Germinal center (tissue), 1 donor: ENCODE results near the gene RPS19.

ENCODE experiments used
- DNase-seq: peaks from one replicate; pipeline ENCODE4 v3.0.0; 2012; ENCODE audit warnings: mixed read lengths, low spot score

Gene RPS19

DNA sequence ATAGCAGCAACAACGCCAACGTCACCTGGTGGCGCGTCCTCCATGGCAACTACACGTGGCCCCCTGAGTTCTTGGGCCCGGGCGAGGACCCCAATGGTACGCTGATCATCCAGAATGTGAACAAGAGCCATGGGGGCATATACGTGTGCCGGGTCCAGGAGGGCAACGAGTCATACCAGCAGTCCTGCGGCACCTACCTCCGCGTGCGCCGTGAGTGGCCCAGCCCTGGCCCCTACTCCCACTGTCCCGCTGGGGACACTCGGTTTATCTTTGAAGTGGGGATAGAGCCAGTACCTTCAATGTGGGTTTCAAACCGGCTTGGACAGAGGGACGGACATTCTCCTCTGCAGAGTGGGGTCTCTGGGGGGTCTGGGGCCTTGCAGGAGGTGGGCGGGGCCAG, 19.0 kb downstream of the RPS19 start:
- no peak for DNase-seq

DNA sequence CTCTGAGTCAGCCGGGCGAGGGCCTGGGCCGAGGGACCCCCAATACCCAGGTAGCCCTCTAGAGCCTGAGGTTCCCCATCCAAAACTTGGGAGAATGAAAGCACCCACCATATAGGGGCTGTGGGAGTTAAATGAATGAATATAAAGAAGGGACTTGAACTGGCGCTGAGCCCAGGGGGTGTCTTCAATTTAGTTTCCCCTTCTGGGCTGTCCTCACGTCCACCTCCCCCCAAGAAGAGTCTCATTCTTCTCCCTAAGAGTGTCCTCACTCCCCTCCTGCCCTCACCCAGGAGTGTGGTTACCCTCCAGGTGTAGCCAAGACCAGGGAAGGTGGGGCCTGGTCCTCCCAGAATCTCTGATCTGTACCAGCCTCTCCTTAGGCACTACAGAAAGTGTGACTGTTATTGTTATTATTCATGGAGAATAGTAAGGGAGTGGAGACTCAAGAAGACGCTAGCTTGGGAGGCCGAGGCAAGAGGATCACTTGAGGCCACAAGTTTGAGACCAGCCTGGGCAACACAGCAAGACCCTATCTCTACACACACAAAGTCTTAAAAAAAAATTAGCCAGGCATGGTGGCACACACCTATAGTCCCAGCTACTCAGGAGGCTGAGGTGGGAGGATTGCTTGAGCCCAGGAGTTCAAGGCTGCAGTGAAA, 19.7 kb downstream of the RPS19 start:
- no peak for DNase-seq

DNA sequence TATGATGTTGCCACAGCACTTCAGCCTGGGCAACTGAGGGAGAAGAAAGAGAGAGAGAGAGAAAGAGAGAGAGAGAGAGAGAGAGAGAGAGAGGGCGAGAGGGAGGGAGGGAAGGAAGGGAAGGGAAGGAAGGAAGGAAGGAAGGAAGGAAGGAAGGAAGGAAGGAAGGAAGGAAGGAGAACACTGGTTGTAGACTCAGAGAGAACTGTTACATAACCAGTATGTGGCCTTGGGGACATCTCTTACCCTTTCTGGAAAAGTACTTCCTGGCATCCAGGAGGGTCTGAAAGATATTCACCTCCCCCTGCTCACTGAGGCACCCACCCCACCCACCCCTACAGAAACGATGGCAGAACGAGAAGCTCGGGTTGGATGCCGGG, 20.3 kb downstream of the RPS19 start:
- no peak for DNase-seq

DNA sequence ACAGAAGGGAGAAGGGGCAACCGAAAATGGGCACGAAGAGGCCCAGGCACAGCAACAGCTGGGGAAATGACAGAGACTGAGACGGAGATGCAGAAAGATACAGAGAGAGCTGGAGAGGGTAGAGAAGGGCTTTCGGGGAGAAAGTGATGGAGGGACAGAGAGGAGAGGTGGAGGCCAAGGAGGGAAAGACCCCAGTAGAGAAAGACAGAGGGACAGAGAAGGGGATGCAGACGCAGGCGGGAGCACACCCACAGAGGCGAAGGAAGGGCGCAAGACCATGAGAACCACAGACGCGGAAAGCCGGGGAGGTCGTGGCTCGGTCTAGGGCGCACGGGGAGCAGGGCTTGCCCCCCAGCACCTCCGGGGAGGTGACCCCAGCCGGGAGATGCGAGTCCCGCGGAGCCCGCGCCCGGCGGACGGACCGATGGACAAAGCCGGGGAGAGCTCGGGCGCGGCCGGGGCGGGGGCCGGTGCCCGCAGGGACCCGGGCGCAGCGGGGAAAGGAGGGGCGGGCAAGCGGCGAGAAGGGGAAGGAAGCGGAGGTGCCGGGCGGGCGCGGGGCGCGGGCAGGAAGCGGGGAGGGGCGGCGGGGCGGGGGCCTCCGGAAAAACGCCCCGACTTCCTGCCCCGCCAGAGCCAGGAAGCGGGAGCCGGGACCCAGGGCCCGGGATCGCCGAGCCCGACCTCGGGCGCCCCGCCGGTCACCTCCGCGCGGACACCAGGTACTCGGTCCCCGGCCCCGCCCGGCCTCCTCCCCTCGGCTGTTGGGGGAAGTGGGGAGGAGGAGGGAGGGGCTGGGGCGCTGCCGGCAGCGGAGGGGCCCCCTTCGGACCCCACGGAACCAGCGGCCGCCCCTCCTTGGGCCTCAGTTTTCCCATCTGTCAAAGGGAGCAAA, 22.8 kb downstream of the RPS19 start, which contains the start of gene ARHGEF1:
ARHGEF1 (plus strand) TSS at position 617 of the 895 bp plus-strand sequence. CDS start 4,899 bp downstream, outside the sequence.
- DNase-seq, result peak; percentile 78

DNA sequence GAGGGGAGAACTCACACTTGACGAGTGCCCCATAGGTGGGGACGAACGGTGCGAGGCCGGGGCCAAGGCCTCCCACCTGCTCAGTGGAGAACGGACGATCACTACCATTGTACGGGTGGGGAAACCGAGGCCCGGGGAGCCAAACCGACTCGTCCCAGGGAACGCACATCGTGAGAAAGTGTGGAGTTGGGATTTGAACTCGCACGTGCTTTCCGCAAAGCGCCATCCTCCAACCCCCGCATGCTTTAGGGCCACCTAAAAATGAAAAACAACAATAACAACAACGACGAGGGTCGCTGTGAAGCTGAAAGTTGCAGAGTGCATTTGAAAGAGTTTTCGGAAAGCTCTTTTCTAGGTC, 23.4 kb downstream of the RPS19 start:
- no peak for DNase-seq

DNA sequence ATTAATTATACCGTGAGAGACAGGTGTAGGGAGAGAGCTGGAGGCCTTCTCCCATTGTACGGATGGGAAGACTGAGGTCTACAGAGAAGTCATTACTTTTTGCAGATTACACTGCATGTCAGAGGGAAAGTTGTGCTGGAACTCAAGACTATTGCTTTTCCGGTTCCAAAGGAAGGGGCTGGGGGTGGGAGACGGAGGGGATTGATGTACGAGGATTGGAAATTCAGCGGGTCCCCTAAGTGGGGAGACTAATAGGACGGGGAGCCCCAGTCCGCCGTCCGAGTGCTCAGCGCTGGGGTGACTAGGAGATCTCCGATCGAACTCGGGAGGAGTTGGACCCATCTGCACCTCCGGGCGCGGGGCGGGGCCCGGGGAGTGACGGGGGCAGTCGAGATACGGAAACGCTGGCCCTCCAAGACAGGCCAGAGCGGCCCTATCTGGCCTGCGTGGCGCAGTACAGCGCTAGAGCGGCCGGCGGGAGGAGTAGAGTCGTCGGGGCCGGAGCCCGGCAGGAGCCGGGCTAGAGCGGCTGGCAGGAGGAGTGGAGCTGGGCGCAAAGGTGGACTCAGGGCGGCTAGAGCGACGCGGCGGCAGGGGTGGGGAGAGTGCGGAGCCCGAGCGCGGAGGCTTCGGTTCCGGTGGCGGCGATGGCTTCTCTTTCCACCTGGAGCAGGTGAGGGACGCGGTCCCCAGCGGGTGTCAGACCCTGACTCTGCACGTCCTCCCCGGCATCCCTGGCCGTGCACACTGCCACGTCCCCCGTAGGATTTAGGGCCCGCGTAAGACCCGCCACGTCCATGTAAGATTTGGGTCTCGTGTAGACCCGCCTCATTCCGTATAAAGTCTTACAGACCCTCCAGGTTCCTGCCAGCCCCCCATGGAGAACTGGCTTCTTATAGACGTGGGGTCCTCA, 24.0 kb downstream of the RPS19 start:
- peak; percentile 93 for DNase-seq

DNA sequence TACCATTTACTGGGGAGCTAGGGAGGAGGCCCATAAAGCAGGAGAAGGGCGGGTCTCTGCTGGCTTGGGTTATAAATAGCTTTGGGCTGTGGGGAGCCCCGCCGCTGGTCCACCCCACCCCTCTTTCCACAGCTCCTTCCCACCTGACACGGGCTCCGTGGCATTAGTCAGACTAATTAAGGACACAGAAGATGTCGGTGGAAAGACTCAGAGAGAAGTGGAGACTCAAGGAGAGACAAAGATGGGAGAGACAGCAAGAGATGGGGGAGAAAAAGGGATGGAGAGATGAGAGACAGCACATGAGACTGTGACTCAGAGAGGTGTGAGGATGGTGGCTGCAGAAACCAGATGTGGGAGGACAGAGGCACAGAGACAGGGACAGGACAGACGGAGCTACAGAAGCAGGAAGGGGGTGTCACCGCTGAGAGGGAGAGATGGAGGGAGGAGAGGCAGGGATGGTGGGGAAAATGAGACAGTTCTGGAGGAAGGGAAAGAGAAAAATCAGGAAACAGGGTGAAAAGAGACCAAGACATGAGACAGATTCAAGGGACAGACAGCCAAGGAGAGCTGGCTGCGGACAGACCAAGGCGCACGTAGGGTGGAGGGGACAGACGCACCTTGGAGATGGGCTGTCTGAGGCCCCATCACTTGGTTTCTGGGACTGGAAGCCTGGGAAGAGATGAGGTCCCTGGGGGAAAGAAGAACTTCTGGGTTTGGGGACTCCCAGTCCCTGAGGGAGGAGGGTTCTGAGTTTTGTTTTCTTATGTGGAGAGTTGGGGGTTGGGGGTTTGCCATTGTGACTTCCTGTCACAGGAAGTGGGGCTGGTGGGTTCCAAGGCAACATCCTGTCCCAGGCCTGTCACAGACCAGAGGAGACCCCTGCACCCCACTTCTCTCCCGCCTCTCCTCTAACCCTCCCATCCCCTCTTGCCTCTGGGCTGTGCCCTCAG, 27.0 kb downstream of the RPS19 start:
- peak; percentile 56 for DNase-seq

DNA sequence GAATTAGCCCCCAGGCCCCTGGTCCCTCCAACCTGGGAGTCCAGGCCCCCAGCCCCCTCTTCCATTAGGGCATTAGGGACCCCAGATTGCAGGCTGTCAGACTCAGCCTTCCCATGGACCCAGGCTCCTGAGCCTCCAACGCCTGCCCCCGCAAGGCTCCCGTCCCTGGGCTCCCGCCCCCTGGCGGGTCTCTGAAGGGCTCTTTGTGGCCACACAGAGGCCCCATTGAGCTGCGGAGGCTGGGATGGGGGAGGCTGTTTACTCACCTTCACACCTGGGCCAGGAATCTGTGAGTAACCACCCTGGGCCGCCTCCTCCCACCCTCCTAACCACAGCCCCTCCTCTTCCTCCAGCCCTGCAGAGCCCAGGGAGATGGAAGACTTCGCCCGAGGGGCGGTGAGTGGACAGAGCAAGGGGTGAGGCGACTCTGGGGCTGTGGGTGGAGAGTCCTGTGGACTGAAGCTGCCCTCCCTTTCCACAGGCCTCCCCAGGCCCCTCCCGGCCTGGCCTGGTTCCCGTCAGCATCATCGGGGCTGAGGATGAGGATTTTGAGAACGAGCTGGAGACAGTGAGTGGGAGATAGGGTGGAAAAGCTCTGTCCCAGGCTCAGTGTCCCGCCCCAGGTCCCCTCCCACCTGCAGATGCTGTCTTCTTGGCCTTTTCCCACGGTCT, 27.8 kb downstream of the RPS19 start:
- DNase-seq, result peak; percentile 57

DNA sequence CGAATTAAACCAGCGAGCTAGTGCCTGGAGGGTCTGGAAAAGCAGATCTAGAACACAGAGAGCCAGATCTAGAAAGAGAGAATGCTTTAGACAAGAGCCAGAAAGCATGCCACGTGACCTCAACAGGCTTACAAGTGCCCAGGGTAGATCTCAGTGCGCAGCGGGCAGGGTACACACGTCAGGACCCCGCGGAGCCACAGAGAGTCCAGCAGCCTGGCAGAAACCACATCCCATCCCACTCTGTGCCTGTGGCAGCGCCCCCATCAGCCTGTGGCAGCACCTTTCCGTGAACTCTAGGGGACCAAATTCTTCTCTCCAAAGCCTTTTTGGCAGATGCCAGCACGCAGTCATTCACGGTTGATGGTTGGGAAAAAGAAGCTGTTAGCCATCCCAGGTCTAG, 28.9 kb downstream of the RPS19 start:
- DNase-seq, result no peak

DNA sequence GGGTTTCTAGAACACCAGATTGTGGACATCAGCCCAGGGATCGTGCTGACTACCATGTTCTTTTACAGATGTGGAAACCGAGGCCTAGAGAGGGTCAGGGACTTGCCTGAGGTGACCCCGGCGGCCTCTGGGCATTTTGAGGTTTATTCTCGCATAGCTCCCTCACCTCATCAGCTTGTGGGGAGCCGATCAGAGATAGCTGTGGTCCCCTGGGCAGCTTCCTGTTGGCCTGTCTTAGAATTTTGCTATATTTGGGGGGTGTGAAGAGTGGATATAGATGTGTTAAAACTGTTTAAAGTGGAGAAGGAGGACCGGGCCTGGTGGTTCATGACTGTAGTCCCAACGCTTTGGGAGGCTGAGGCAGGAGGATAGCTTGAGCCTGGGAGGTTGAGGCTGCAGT, 29.8 kb downstream of the RPS19 start:
- DNase-seq, result no peak

DNA sequence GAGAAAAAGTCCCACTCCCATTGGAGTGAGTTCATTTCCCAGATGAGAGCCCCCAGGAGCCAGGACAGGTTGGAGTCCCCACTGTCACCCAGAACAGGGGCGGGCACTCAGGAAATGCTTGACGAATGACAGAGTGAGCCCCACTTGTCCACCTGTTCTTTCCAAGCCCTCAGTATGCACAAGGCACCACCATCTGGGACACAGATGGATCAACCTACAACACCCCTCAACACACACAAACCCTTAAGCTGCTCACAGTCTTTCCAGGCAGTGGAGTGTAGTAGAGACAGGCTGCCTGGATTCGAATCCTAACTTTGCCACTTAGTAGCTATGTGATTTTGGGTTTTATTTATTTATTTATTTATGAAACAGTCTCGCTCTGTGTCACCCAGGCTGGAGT, 30.9 kb downstream of the RPS19 start:
- no peak for DNase-seq

DNA sequence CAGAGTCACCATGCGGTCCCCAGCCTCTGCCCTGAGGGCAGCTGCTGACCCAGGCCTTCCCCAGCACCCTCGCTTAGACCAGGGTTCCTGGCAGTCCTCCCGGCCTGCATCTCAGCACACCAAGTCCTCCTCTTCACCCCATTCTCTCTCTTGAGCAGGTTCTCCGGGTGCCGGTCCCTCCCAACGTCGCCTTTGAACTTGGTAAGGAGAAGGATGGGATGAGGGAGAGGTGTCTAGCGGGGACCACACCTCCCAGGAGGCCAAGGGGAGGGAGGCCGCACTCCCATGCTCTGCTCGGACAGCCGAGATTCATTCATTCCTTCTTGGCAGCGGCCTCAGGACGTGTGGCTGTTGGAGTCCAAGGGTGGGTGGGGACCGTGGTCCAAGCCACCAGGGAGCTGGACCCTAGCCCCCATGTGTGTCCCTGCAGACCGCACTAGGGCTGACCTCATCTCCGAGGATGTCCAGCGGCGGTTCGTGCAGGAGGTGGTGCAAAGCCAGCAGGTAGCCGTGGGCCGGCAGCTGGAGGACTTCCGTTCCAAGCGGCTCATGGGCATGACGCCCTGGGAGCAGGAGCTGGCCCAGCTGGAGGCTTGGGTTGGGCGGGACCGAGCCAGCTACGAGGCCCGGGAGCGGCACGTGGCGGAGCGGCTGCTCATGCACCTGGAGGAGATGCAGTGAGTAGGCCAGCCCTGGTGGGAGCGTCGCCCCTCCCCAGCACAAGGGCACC, 32.3 kb downstream of the RPS19 start:
- DNase-seq, result no peak

DNA sequence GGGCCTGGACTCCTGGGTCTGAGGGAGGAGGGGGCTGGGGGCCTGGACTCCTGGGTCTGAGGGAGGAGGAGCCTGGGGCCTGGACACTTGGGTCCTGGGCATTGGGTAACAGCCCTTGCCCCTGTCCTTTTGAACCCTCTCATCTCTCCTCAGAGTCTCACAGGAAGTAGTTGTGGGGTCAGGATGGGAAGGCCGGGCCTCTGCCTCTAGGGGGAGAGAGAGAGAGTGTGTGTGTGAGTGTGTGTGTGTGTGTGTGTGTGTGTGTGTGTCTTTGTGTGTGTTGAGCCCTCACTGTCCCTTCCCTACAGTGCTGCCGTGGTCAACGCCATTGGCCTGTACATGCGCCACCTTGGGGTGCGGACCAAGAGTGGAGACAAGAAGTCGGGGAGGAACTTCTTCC, 33.8 kb downstream of the RPS19 start:
- DNase-seq, result no peak

DNA sequence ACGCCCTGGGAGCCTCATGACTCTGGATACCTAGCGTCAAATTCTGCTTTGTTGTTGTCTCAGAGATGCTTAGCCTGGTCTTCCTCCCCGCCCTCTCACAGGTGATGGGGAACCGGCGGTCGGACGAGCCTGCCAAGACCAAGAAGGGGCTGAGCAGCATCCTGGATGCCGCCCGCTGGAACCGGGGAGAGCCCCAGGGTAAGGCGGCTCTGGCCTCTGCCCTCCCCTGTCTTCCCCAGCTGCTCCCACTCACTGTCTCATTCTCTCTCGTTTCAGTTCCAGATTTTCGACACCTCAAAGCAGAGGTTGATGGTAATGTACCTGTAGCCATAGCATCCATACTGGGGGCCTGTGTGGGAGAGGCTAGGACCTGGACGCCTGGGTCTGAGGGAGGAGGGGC, 34.3 kb downstream of the RPS19 start:
- no peak for DNase-seq

DNA sequence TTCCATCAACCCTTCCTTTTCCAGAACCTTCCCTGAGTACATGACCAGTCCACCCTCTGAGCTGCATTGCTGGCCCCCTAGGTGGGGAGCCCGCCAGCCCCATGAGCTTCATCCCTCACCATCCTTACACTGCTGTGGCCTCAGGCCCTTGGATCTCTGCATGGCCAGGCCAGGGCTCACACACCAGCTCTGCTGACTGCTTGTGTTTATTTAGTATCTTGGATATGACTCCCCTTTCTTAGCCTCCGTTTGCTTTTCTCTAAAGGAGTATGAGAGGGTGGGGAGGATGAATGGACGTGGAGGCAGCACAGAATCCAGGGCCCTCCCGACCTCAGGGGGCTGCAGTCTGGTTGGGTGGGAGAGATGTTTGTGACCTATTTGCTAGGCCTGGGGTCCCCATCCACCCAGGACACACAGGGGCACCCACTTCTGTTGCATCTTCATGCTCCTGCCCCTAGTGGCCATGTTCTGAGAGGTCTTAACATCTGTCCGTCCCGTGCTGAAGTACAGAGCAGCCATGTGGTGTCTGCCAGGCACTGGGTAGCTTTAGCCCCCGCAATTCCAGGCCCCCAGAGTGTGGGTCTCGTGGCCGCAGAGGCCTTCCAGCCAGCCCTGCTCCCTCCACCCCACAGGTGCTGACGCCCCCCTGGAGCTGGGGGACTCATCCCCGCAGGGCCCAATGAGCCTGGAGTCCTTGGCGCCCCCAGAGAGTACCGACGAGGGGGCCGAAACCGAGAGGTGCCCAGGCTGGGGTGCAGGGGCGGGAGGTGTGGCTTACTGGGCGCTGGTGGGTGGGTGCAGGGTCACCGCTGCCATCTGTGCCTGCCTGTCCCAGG, 35.9 kb downstream of the RPS19 start:
- no peak for DNase-seq

DNA sequence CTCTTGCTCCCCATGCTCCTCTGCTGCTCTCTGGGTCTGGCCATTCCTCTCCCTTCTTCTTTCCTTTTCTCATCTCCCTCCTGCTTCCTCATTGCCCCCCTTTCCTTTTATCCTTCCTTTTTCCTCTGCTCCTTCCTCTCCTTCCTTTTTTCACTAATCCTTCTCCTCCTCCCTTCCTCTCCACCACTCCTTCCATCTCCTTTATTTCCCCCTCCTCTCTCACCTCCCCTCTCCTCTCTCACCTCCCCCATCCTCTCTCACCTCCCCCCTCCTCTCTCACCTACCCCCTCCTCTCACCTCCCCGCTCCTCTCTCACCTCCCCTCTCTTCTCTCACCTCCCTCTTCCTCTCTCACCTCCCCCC, 36.5 kb downstream of the RPS19 start:
- DNase-seq, result no peak

DNA sequence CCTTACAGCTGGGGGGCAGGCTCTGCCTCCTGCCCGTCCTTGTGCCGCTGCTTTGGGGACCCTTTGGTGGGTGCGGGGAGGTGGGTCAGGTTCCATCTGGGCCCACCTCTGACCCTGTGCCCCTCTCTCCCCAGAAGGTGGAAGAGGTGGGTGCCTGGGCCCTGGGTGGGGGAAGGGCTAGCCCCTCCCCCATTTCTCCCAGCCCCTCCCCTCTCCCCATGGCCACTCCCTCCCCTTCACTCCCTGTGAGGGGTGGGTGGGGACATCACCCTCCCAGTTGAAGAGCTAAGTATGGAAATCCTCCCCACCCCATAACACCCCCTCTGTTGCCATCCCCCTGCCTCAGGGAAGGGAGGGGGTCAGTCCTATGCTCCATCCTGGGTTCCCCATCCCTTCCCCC, 37.1 kb downstream of the RPS19 start:
- DNase-seq, result no peak

DNA sequence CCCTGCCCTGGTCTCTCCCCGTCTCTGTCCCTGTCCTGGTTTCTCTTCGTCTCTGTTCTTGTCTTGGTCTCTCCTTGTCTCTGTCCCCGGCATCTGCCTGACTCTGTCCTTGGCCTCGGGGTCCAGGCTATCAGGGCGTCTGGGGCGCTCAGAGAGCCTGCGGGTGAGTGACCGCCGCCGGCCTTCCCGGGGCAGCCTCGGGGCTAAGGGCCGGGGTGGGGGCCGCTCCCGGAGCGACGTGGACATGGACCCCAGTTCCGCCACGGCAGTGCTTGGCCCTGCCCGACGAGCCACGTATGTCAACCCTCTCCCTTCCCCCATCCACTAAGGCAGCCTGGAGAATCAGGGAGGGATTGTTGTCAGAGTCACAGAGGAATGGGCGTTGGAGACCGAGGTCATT, 37.8 kb downstream of the RPS19 start:
- no peak for DNase-seq

DNA sequence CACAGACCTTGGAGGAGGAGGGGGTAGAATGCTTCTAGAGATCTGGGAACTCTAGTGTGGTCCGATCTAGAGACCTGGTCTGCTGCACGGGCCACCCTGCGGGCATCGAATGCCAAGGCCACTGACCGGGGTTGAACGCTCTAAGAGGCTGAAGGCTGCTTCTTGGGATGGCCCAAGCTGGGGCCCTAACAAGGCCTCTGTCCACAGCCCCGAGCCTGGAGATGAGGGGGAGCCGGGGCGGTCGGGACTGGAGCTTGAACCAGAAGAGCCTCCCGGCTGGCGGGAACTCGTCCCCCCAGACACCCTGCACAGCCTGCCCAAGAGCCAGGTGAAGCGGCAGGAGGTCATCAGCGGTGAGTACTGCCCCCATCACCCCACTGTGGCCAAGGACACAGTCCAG, 38.2 kb downstream of the RPS19 start:
- DNase-seq, result no peak
